ENCODE measurements around the gene DLG4.
"Not testable (repeated sequence)": the region's sequence is repeated elsewhere in the genome, so short reads cannot be mapped to it uniquely, and the experiment has no call there.

DLG4 gene

DNA sequence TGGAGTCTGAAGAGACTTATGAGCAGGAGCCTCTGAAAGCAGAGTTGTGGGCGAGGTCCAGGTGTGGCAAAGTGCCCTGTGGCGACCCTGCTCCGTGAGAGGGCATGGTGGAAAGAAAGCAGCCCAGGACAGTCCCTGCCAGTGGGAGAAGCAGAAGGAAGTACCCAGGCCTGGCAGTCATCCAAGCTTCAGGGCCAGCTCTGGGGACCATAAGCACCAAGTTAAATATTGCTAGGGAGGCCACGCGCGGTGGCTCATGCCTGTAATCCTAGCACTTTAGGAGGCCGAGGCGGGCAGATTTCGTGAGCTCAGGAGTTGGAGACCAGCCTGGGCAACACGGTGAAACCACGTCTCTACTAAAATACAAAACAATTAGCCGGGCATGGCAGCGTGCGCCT is 35.5 kb downstream of the DLG4 start:
- TF ChIP-seq GATA1 (IDR thresholded peaks at IDR 0.05; ENCODE audit: low read depth, low read length): no peak
- TF ChIP-seq POLR2A (IDR thresholded peaks at IDR 0.05; ENCODE audit: low read length): no peak
- no peak for DNase-seq

- DNase-seq: no peak
These were observed 36.1 kb downstream of the DLG4 start for GRCh38 chr17:7183433-7184090.

GRCh38 chr17:7182101-7182500 is 37.5 kb downstream of the DLG4 start:
- not testable (repeated sequence) for DNase-seq

More at GRCh38 chr17:7183433-7184090, 36.1 kb downstream of the DLG4 start:
- no peak for TF ChIP-seq POLR2A (IDR thresholded peaks at IDR 0.05; ENCODE audit: low read length)
- TF ChIP-seq GATA1 (IDR thresholded peaks at IDR 0.05; ENCODE audit: low read depth, low read length): no peak

GRCh38 chr17:7179317-7180254 is 40.0 kb downstream of the DLG4 start, which contains the start of gene ASGR1:
TSS of gene ASGR1 (minus strand) at chr17:7179370. CDS start at chr17:7178563, 807 bp downstream.
- DNase-seq: no peak
- TF ChIP-seq POLR2A (IDR thresholded peaks at IDR 0.05; ENCODE audit: low read length): no peak

GRCh38 chr17:7178973-7179316 is 40.7 kb downstream of the DLG4 start:
- TF ChIP-seq GATA1 (IDR thresholded peaks at IDR 0.05; ENCODE audit: low read depth, low read length) (no peak), POLR2A (IDR thresholded peaks at IDR 0.05; ENCODE audit: low read length) (no peak)
- no peak for DNase-seq

GRCh38 chr17:7177954-7178477 is 41.6 kb downstream of the DLG4 start:
- TF ChIP-seq POLR2A (IDR thresholded peaks at IDR 0.05; ENCODE audit: low read length): no peak
- no peak for TF ChIP-seq GATA1 (IDR thresholded peaks at IDR 0.05; ENCODE audit: low read depth, low read length)
- no peak for DNase-seq

GRCh38 chr17:7177191-7177953 is 42.3 kb downstream of the DLG4 start:
- peak; percentile 53 to 59 for DNase-seq

GRCh38 chr17:7176841-7177190 is 42.8 kb downstream of the DLG4 start:
- TF ChIP-seq GATA1 (IDR thresholded peaks at IDR 0.05; ENCODE audit: low read depth, low read length) (no peak), POLR2A (IDR thresholded peaks at IDR 0.05; ENCODE audit: low read length) (no peak)
- no peak for DNase-seq

More at GRCh38 chr17:7177191-7177953, 42.3 kb downstream of the DLG4 start:
- TF ChIP-seq GATA1 (IDR thresholded peaks at IDR 0.05; ENCODE audit: low read depth, low read length) (no peak), POLR2A (IDR thresholded peaks at IDR 0.05; ENCODE audit: low read length) (no peak)

- TF ChIP-seq GATA1 (IDR thresholded peaks at IDR 0.05; ENCODE audit: low read depth, low read length) (no peak), POLR2A (IDR thresholded peaks at IDR 0.05; ENCODE audit: low read length) (no peak)
These were observed 43.4 kb downstream of the DLG4 start for GRCh38 chr17:7176107-7176840.

DNA sequence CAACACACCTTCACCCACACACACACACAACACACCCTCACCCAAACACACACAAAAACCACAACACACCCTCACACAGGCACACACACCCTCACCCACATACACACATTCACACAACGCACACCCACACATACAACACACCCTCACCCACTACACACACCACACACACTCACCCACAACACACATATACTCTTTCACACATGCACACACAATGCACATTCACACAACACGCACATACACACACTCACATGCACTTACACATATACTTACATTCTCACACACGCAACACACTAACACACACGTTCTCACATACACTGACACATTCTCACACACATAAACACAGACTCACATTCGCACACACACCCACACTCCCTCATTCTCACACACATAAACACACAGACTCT is 44.3 kb downstream of the DLG4 start:
- TF ChIP-seq GATA1 (IDR thresholded peaks at IDR 0.05; ENCODE audit: low read depth, low read length) (no peak), POLR2A (IDR thresholded peaks at IDR 0.05; ENCODE audit: low read length) (no peak)

More at GRCh38 chr17:7176107-7176840, 43.4 kb downstream of the DLG4 start:
- no peak for DNase-seq

DNA sequence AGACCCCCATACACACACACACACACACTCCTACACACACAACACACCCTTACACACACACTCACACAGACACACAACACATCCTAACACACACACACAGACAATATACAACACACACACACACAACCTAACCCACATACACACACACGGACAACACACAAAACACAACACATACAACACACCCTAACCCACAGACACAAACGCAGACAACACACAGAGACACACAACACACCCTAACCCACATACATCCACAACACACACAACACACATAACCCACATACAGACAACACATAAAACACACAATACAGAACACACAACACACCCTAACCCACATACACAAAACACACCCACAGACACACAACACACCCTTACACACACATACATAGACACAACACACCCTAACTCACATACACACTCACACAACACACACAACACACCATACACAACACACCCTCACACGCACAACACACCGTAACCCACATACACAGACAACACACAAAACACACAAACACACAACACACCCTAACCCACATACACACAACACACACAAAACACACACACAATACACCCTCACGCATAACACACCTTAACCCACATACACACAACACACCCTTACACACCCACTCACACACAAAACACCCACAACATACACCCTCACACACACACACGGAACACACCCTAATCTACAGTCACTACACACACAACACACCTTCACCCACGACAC is 44.9 kb downstream of the DLG4 start:
- DNase-seq: peak; percentile 50 to 68
- TF ChIP-seq POLR2A (IDR thresholded peaks at IDR 0.05; ENCODE audit: low read length) (no peak), GATA1 (IDR thresholded peaks at IDR 0.05; ENCODE audit: low read depth, low read length) (no peak)

More for the DNA sequence above, 44.3 kb downstream of the DLG4 start:
- DNase-seq: peak in 1 of 2 experiments; percentile 41

- peak; percentile 50 to 78 for DNase-seq
- no peak for TF ChIP-seq POLR2A (IDR thresholded peaks at IDR 0.05; ENCODE audit: low read length)
- TF ChIP-seq GATA1 (IDR thresholded peaks at IDR 0.05; ENCODE audit: low read depth, low read length): no peak
These were observed 45.7 kb downstream of the DLG4 start for GRCh38 chr17:7173687-7174602.

DNA sequence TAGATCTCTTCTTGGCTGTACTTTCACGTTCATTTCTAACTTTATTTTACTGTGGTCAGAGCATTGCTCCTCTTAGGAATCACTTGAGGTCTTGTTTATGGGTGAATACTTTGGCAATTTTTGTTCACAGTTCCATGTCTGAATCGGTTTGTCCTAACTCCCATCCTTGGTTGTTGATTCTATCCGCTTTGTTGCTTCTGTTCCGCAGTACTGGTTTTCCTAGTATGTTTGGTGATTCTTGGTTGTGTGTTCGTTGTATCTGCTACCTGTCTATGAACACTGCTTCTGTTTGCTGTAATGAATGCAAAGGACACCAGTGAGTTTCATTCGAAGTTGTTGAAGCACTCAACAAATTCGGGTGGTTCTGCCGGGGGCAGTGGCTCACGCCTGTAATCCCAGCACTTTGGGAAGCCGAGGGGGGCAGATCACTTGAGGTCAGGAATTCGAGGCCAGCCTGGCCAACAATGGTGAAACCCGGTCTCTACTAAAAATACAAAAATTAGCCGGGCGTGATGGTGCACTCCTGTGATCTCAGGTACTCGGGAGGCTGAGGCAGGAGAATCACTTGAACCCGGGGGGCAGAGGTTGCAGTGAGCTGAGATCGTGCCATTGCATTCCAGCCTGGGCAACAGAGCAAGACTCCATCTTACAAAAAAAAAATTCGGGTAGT is 47.0 kb downstream of the DLG4 start:
- not testable (repeated sequence) for DNase-seq

- not testable (repeated sequence) for DNase-seq
These were observed 50.1 kb downstream of the DLG4 start for GRCh38 chr17:7169565-7169908.

GRCh38 chr17:7168841-7169564 is 50.6 kb downstream of the DLG4 start:
- DNase-seq: peak in 1 of 2 experiments; percentile 41

Data from erythroblast (primary cell).